Colon (tissue), 2 donors: ENCODE data around the gene C17orf58.

Experiments used
- FAIRE-seq: peaks from 2 replicates; lab custom pipeline; 2012; peaks lifted over from hg19 to GRCh38; lab: Jason Lieb, UNC
- donor health status: control.
- donor health status: control.

Gene C17orf58

DNA sequence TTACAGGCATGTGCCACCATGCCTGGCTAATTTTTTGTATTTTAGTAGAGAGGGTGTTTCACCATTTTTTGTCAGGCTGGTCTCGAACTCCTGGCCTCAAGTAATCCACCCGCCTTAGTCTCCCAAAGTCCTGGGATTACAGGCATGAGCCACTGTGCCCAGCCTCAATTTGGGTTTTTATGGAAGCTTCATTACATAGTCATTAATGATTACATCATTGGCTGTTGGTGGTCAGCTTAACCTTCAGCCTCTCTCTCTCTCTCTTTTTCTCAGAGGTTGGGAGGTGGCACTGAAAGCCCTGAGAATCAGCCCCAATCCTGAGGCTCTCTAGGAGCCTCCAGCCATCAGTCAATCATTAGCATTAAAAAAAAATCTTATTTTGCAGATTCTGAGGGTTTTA is 45.3 kb downstream of the C17orf58 start:
- no peak for FAIRE-seq

DNA sequence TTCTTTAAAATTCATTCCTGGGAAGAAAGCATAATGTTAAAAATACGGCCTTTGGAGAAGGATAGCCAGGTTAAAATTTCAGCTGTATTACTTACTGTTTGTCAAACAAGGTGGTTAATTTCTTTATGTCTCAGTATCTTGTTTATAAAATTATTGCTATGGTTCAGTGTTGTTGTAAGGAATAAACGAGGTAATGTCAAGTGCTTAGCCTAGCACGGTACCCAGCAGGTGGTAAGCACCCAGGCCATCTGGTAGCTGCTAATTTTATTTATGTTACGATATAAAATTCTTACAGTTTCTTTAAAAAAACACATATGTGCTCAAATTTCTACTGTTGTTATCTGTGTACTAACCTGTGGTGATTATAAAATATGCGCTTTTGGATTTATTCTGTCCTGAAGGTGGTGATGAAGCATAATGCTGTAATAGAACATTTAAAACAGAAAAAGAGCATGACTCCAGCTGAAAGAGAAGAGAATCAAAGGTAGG is 48.9 kb downstream of the C17orf58 start:
- FAIRE-seq = no peak

DNA sequence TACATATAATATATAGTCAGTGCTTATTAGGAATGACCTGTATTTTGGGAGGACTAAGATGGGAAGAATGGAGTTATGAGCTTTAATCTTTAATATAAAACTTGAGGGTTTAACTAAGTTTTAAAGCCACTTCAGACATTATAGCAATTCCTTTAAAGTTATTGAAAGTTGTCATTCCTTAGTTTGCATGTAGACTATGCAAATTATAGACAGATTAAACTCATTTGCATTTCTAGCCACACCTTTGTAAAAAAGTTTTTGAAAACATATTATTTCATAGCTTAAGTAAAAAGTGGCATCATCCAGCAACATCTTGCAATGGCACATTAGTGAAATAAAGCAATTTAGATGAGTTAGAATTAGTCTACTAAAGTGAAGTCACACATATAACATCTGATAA is 49.8 kb downstream of the C17orf58 start:
- FAIRE-seq = no peak

- no peak for FAIRE-seq
These were observed 52.2 kb downstream of the C17orf58 start for GRCh38 chr17:67944035-67944434.

DNA sequence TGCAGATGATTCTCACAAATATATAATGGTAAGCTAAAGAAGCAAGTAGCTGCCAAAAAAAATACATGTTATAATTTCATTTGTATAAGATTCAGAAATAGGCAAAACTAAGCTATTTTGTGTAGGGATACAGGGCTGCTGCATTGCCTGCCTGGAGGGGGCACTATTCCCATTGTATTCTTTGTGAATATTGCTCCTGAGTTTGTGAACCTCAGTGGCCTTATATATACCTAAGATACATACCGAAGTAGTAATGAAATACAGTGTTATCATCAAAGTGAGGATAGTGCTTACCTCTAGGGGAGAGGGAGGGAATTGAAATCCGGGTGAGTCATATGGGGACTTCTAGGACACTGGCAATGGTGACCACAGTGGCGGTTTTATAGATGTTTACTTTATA is 53.5 kb downstream of the C17orf58 start:
- FAIRE-seq = no peak
